NCI-H2171 treated with DMSO at 0.1 percent for 48 hours (cell line): Measurements from ENCODE around the gene PLP2.
"Not testable (repeated sequence)": the region's sequence is repeated elsewhere in the genome, so short reads cannot be mapped to it uniquely, and the experiment has no call there.

Source experiments
- DNase-seq: peaks from one replicate; lab custom pipeline; 2025; lab: John Stamatoyannopoulos, UW

Gene PLP2, protein sequence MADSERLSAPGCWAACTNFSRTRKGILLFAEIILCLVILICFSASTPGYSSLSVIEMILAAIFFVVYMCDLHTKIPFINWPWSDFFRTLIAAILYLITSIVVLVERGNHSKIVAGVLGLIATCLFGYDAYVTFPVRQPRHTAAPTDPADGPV

DNA sequence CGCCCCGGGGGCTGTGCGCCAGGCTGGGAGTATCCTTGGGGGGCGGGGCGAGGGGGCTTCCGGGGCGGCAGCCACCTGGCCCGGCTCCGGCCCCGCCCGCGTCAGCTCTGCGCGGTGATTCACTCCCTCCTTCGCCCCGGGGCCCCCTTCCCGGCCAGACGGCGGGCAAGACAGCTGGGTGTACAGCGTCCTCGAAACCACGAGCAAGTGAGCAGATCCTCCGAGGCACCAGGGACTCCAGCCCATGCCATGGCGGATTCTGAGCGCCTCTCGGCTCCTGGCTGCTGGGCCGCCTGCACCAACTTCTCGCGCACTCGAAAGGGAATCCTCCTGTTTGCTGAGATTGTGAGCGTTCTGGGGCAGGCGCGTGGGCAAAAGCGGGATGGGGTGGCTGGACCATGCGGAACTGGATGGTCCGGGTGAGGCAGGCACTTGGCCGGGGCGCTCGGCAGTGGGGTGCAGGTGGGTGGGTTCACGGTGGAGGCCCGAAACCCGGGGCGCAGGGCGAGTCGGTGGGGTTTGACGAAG lies at the start of gene PLP2:
Gene PLP2 (plus strand): TSS at position 147 of the 528 bp plus-strand sequence. CDS start 103 bp downstream, at position 250.
- DNase-seq: peak; percentile 46

- DNase-seq: no peak
Observed at GRCh38 chrX:49122499-49122898, 49.2 kb upstream of the PLP2 start.

GRCh38 chrX:49127742-49128258 lies 43.9 kb upstream of the PLP2 start:
- DNase-seq: not testable (repeated sequence)

DNA sequence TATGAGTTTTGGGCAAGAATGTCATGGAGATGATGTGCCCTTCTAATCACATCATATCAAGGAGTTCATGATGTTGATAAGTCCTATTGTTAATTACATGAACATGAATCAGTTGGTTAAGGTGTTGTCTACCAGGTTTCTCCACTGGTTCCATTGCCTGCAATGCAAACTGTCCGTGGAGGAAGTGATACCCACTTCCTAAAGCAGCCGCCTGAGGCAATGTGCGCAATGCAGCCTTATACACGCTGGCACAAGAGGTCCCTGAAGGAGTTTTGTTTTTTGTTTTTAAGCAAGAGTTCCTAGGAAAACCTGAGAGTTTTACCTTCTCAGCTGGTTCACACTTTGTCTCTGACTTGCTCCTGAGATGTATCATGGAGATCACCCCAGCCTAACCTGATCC lies 42.3 kb upstream of the PLP2 start:
- no peak for DNase-seq

DNA sequence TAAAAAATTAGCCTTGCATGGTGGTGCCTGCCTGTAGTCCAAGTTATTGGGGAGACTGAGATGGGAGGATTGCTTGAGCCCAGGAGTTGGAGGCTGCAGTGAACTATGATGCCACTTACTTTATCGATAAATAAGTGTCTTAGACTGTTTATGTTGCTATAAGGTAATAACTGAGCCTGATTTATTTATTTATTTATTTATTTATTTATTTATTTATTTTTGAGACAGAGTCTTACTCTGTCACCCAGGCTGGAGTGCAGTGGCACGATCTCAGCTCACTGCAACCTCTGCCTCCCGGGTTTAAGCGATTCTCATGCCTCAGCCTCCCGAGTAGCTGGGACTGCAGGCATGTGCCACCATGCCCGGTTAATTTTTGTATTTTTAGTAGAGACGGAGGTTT lies 39.4 kb upstream of the PLP2 start:
- not testable (repeated sequence) for DNase-seq

GRCh38 chrX:49133759-49134158 lies 37.9 kb upstream of the PLP2 start:
- DNase-seq: no peak

DNA sequence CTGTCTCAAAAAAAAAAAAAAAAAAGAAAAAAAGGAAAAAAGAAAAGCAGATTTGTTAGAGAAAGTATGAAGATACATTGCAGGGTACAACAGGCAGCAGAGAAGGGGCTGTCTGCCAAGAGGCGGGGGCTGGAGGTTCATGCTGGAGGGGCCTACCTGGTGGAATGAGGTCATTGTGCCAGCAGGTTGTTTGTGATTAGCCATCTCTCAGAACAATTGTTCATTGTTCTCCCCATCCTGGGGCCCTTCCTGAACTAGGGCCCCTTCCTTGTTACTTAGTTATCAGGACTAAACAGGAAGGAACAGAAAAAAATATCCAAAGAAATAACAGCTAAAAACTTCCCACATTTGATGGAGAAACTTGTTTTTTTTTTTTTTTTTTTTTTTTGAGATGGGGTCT lies 34.2 kb upstream of the PLP2 start:
- no peak for DNase-seq

DNA sequence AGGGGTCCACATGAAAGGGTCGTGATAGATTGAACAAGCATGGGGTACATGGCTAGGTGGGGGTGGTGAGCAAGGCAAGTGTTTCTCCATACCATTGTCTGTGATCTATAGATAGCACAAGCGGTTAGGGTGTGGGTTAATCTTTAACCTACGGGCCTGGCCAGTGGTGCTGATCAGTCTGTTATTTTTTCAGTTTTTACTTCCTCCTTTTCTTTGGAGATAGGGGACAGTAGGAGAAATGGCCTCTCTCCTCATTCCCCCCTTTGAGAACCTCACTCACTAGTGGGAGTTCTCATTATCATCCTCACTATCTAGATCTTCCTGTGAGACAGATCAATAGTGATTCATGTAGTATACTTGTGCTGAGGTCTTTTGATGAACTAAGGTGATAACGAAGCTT lies 32.0 kb upstream of the PLP2 start:
- no peak for DNase-seq

DNA sequence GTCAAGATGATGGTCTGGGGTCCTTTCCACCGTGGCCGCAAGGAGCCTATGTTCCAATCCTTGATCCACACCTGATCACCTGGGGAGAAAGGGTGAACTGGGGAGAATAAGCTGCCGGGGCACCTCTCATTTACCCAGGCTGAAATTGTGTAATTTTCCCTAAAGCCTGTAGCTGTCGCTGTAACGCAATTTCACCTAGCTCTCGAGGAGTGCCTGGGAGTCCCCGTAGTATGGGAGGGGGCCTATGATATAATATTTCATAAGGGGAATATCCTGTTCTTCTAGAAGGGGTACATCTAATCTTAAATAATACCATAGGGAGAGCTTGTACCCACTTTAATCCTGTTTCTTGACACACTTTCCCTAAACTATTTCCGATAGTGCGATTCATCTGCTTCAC lies 29.4 kb upstream of the PLP2 start:
- not testable (repeated sequence) for DNase-seq

DNA sequence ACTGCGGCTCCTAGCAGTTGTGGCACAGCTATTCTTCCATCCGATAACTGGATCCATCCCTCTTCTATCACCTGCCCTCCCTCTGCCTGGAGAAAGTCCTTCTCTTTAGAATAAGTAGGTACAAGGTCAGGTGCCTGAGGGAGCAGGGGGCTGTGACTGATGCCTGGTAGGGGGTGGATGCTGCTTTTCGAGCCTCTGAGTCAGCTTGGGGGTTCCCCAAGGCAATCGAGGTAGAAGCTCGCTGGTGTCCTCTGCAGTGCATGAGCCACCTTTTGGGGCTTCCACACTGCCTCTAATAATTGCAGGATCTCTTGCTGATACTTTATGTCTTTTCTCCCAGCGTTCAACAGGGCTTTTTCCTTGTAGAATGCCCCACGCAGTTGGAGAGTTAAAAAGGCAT lies 28.5 kb upstream of the PLP2 start:
- not testable (repeated sequence) for DNase-seq

DNA sequence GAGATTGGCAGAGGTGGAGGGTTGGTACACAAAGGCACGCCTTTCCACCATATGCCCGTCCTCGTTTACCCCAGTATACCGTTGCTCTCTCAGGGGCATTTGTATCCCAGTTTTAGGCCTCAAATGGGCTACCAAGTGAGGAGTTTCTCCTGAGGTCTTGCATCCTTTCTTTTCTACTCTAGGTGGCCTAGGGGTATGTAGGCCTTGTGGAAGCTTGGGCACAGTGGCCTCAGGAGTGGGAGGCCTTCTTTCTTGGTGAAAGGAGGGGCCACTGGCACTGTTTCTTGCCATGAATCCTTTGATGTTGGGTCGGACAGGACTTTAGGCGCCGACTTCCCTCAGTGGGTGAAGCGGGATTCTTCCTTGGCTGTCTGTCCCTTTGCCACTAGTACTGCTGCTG lies 24.4 kb upstream of the PLP2 start:
- no peak for DNase-seq

DNA sequence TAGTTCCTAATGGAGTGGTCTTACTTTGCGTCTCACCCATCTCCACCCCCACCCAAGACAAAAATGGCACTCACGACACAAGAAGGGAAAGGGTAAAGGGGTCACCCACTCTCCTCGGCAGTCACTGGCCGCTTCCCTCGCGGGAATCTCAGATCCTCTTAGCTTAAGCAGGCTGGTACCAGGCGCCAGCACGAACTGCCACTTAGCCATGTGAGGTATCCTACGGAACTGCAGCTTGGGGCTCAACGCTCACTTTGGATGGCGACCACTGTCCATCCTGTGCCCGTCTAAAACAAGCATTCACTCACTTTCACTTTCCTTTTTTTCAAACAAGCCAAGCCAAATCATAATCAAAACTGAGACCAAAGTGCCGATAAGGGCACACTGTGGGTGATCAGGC lies 23.8 kb upstream of the PLP2 start:
- no peak for DNase-seq

GRCh38 chrX:49148390-49149100 lies 23.2 kb upstream of the PLP2 start:
- DNase-seq: not testable (repeated sequence)

DNA sequence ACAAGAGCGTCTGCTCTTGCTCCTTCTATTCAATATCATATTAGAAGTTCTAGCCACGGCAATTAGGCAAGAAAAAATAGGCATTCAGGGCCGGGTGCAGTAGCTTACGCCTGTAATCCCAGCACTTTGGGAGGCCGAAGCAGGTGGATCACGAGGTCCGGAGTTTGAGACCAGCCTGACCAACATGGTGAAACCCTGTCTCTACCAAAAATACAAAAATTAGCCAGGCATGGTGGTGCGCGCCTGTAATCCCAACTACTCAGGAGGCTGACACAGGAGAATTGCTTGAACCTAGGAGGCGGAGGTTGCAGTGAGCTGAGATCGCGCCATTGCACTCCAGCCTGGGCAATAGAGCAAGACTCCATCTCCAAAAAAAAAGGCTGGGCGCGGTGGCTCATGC lies 22.4 kb upstream of the PLP2 start:
- DNase-seq: not testable (repeated sequence)

GRCh38 chrX:49153467-49153866 lies 18.2 kb upstream of the PLP2 start:
- no peak for DNase-seq

- peak; percentile 28 for DNase-seq
Observed at GRCh38 chrX:49155243-49155899, 16.3 kb upstream of the PLP2 start.

- DNase-seq: peak; percentile 76
Observed at GRCh38 chrX:49155900-49156837, 15.5 kb upstream of the PLP2 start.

GRCh38 chrX:49157194-49157593 lies 14.5 kb upstream of the PLP2 start:
- no peak for DNase-seq

DNA sequence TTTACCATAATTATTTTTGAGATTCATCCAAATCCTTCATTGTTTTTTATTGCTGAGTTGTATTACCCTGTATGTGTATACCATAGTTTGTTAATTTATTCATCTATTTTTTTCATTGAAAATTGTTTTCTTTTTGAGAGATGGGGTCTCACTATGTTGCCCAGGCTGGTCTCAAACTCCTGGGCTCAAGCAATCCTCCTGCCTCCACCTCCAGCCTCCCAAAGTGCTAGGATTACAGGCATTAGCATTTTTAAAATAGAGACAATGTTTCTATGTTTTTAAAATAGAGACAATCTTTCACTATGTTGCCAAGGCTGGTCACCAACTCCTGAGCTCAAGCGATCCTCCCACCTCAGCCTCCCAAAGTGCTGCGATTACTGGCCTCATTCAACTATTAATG lies 10.8 kb upstream of the PLP2 start:
- DNase-seq: no peak

- DNase-seq: no peak
Observed at GRCh38 chrX:49161632-49162031, 10.1 kb upstream of the PLP2 start.

DNA sequence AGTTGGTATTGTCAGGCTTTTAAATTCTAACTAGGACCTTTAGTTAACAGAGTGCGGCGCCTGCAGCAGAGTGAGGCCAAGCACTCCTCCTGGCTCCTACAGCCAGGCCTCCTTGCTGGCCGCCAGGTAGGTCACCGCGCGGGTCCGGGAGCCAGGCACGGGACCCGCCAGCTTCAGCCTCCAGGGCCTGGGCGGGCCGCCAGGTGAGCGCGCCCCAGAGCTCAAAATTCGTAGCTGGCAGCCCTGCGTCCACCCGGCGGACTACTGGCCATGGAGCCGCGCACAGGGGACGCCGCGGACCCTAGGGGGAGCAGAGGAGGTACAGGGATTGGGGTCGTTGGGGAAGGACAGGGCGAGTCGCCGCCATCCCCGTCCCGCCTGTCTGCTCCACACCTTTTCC lies 9.1 kb upstream of the PLP2 start, which contains the start of gene MAGIX:
Gene MAGIX (plus strand): TSS at position 139 of the 400 bp plus-strand sequence. CDS start 132 bp downstream, at position 271.
- DNase-seq: no peak
